Gastrocnemius medialis (tissue), 4 donors: ENCODE results near the gene COX4I1. TPM values are rescaled to one million over a fixed set of nuclear protein-coding genes. Genes with fewer than 3 reads are reported as not detected.

Source experiments
- ATAC-seq, 2 donors: fragments of 150-250 bp; one replicate each; pipeline ENCODE4 v1.9.1; 2016
- DNase-seq, 2 donors: peaks; one replicate each; pipeline ENCODE4 v3.0.0-alpha.2; 2019
- H3K27ac ChIP-seq, 4 donors: fragments of 200-600 bp; sonication (generic); 1 replicate in 1 of 4; 2 replicates in 3 of 4; pipeline ENCODE4 v1.5.1; 2016 to 2018; ENCODE audit warnings: mild to moderate bottlenecking in 2 of 4, moderate library complexity in 1 of 4
- H3K27me3 ChIP-seq, 3 donors: fragments of 200-600 bp; sonication (generic) in 2 of 3; 1 replicate in 1 of 3; 2 replicates in 2 of 3; pipeline versions ENCODE4 v1.5.1 to v1.6.0; 2016 to 2019; ENCODE audit warnings: mild to moderate bottlenecking in 1 of 3, moderate library complexity in 1 of 3
- H3K36me3 ChIP-seq, 2 donors: fragments of 200-600 bp; sonication (generic) in 1 of 2; one replicate each; pipeline ENCODE4 v1.5.1; 2017 to 2018
- H3K4me1 ChIP-seq, 2 donors: fragments of 200-600 bp; sonication (generic) in 1 of 2; one replicate each; pipeline ENCODE4 v1.5.1; 2016 to 2017; ENCODE audit warnings: mild to moderate bottlenecking in 2 of 2
- H3K4me3 ChIP-seq, 4 donors: fragments of 200-600 bp; sonication (generic) in 3 of 4; 1 replicate in 1 of 4; 2 replicates in 3 of 4; pipeline ENCODE4 v1.5.1; 2016 to 2019; ENCODE audit warnings: mild to moderate bottlenecking in 2 of 4
- H3K9me3 ChIP-seq, 3 donors: fragments of 200-600 bp; sonication (generic) in 2 of 3; 1 replicate in 1 of 3; 2 replicates in 2 of 3; pipeline ENCODE4 v1.5.1; 2016 to 2019
- POLR2A ChIP-seq, 2 donors: fragments of 450-650 bp; IDR thresholded peaks; one replicate each; pipeline ENCODE4 v1.6.1; 2017; ENCODE audit warnings: antibody characterized with exemption in 2 of 2, mild to moderate bottlenecking in 2 of 2, moderate library complexity in 2 of 2
- in situ Hi-C, 4 donors: fragments of 200-750 bp; cut with MboI; loops; one replicate each; pipeline versions ENCODE4 v1.15.0 to v1.8.0; 2017; ENCODE audit warnings: low sequenced_read_pairs in 4 of 4
- intact Hi-C: fragments of 100-400 bp; cut with DNase I; formaldehyde crosslinking; loops from one replicate; pipeline ENCODE4 v1.15.1; 2023; ENCODE audit warnings: low total_unique reads
- total RNA-seq, 4 donors: library from RNA; depleted of rRNA; stranded (reverse); fragments of >200 nt; gene quantifications; one replicate each; pipeline versions ENCODE4 v1.1.0 to v1.2.3, GENCODE V29; 2016
- TF ChIP-seq, protein P1 (sequence below), 5 experiments: fragments of 450-650 bp in 3 of 5; fragments of 200-600 bp in 2 of 5; sonication (generic) in 2 of 5; IDR thresholded peaks in 4 of 5; conservative IDR thresholded peaks in 1 of 5; 1 replicate in 4 of 5; 2 replicates in 1 of 5; pipeline ENCODE4 v1.5.1; 2016 to 2019; ENCODE audit warnings: antibody characterized with exemption in 5 of 5, mild to moderate bottlenecking in 3 of 5, moderate library complexity in 3 of 5

COX4I1 gene
- total RNA-seq, 4 donors from 2014 or later, result 666 to 782 (median 689) TPM

DNA sequence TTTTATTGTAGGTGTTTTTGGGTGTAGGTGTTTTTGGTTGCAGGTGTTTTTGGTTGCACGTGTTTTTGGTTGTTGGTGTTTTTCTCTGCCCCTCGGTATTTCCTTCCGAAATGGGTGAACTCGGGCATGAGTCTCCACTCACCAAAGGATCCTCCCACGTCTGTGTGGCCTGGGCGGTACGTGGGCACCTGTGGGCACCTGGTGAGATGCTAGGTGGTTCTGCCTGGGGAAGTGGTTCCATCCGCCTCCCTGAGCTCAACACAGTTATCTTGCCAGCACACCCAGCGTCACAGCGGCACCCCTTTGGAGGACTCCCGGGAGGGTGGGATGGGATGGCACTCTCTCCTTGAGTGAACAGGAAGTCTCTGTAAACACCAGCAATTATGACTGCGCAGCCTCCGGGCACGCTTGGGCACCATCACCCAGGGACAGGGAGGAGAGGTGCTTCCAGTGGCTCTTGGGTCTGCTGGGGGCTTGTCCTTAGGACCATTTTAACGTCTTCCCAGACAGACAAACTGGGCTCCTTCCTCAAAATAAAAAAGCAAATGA, 29.8 kb downstream of the COX4I1 start:
- DNase-seq (no peak), ATAC-seq (no peak)
- Histone ChIP-seq H3K4me3 (no peak overlapping the region), H3K27ac (no peak overlapping the region), H3K36me3 (no peaks in the 10 kb centered on the region), H3K9me3 (no peaks in the 10 kb centered on the region), H3K4me1 (no peaks in the 10 kb centered on the region), H3K27me3 (peaks cover 16 to 22% (median 22%) of the 10 kb centered on the region in 3 donors)
- intact Hi-C loops (no loop called here), in situ Hi-C loops (loop anchor here in 3 of 4 donors (10.0 to 25.0 kb wide), 3 partner anchors 156 to 683 kb away; partner anchors contain the start of gene FOXF1 (in 1 of the 3))
- TF ChIP-seq, protein P1, sequence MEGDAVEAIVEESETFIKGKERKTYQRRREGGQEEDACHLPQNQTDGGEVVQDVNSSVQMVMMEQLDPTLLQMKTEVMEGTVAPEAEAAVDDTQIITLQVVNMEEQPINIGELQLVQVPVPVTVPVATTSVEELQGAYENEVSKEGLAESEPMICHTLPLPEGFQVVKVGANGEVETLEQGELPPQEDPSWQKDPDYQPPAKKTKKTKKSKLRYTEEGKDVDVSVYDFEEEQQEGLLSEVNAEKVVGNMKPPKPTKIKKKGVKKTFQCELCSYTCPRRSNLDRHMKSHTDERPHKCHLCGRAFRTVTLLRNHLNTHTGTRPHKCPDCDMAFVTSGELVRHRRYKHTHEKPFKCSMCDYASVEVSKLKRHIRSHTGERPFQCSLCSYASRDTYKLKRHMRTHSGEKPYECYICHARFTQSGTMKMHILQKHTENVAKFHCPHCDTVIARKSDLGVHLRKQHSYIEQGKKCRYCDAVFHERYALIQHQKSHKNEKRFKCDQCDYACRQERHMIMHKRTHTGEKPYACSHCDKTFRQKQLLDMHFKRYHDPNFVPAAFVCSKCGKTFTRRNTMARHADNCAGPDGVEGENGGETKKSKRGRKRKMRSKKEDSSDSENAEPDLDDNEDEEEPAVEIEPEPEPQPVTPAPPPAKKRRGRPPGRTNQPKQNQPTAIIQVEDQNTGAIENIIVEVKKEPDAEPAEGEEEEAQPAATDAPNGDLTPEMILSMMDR (IDR thresholded peaks at IDR 0.05 in 4 of 5, conservative IDR thresholded peaks at IDR 0.05 in 1 of 5), result no peak
- TF ChIP-seq POLR2A (IDR thresholded peaks at IDR 0.05), result no peak

DNA sequence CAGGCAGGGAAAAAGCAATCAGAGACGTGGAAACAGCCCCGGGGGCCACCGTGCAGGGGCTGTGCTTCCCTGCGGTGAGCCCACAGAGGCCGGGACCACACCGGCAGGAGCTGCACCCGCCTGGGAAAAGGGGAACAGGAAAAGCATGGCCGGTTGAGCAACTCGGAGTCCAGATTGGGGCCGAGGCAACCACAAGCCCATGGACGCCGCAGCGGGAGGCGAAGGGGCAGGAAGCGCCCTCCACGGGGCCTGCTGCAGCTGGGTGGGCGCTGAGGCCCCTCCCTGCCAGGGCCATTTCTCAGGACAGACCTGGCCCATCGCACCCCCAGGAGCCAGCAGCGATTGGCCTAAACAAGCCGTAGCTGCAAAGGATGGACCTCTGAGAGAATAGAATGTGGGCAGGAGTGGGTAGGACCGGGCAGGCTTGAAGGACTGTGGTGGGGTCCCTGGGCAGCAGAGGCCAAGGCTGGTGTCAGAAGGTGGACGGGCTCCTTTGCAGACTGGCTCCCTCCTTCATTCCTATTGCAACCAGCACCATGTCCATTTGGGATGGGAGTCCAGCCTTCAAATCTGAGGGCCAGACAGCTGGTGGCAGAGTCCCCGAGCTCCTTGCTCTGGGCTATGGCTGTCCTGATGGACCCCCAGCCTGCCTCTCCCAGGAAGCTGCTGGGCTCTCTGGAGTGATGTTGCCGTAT, 30.4 kb downstream of the COX4I1 start:
- H3K27me3 ChIP-seq, result peaks cover 16 to 22% (median 22%) of the 10 kb centered on the region in 3 donors
- no peak overlapping the region for H3K27ac ChIP-seq
- intact Hi-C loops (no loop called here), in situ Hi-C loops (loop anchor here in 3 of 4 donors (10.0 to 25.0 kb wide), 3 partner anchors 155 to 682 kb away; partner anchors contain the start of gene FOXF1 (in 1 of the 3))
- DNase-seq (peak; percentile 21 to 40), ATAC-seq (no peak)
- H3K36me3 ChIP-seq, result no peaks in the 10 kb centered on the region
- no peak for TF ChIP-seq POLR2A (IDR thresholded peaks at IDR 0.05)
- TF ChIP-seq, protein P1 (IDR thresholded peaks at IDR 0.05 in 4 of 5, conservative IDR thresholded peaks at IDR 0.05 in 1 of 5), result no peak
- H3K9me3 ChIP-seq, result no peaks in the 10 kb centered on the region
- H3K4me3 ChIP-seq, result no peak overlapping the region
- H3K4me1 ChIP-seq, result no peaks in the 10 kb centered on the region

DNA sequence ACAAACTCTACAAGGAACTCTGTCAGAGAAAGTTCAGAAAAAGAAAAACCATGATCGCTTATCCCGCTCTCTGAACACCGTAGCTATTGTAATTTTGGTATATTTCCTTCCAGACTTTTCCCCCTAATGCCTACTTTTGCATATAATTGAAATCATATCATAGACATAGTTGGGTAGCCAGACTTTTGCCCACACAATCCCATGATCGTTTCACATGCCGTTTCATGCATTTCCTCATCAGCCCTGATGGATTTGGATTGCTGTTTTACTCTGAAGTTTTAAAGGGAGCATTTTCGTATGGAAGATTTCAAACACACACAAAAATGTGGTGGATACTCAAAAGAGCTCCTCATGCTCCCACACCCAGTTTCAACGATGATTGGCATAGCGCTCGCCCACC, 31.3 kb downstream of the COX4I1 start:
- no peaks in the 10 kb centered on the region for H3K36me3 ChIP-seq
- no peaks in the 10 kb centered on the region for H3K4me1 ChIP-seq
- intact Hi-C loops, result no loop called here
- ATAC-seq (no peak), DNase-seq (no peak)
- H3K27me3 ChIP-seq, result peaks cover 18 to 28% (median 22%) of the 10 kb centered on the region in 3 donors
- in situ Hi-C loops, result loop anchor here in 1 of 4 donors (25.0 kb wide), 1 partner anchor 681 kb away; the partner anchor contains the start of gene FOXF1
- H3K9me3 ChIP-seq, result no peaks in the 10 kb centered on the region
- H3K27ac ChIP-seq, result no peak overlapping the region
- no peak for TF ChIP-seq POLR2A (IDR thresholded peaks at IDR 0.05)
- TF ChIP-seq, protein P1 (IDR thresholded peaks at IDR 0.05 in 4 of 5, conservative IDR thresholded peaks at IDR 0.05 in 1 of 5), result no peak
- no peak overlapping the region for H3K4me3 ChIP-seq

DNA sequence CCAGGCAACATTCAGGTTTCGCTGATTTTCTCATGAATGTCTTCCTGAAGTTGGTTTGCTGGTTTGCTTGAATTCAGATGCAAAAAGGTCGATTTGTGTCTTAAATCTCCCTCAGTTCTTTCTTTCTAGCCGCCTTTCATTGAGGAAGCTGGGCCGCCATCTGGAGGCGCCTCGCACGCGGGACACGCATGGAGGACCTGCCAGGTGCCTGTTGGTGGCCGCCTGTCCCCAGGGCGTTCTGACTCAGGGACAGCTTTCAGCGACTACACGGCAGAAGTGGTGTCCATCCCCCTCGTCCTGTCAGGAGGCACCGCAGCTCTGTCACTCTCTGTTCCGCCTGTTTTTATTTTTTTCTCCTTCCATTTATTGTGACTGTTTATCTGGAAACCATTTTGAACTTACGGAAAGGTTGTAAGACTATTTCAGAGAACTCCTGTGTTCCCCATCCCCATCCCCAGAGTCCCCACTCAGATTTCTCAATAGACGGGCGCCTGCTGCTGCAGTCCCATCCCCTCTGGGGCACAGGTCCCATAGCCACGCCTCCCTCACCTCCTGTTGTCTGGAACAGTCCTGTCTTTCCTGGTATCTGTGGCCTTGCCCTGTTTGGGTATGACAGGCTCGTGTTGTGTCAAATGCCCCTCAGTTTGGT, 33.2 kb downstream of the COX4I1 start:
- intact Hi-C loops (no loop called here), in situ Hi-C loops (loop anchor here in 1 of 4 donors (25.0 kb wide), 1 partner anchor 680 kb away; the partner anchor contains the start of gene FOXF1)
- Histone ChIP-seq H3K27ac (no peak overlapping the region), H3K4me1 (no peaks in the 10 kb centered on the region), H3K27me3 (peaks cover 24 to 35% (median 28%) of the 10 kb centered on the region in 3 donors), H3K4me3 (no peak overlapping the region), H3K36me3 (no peaks in the 10 kb centered on the region), H3K9me3 (no peaks in the 10 kb centered on the region)
- TF ChIP-seq, protein P1 (IDR thresholded peaks at IDR 0.05 in 4 of 5, conservative IDR thresholded peaks at IDR 0.05 in 1 of 5), result no peak
- no peak for TF ChIP-seq POLR2A (IDR thresholded peaks at IDR 0.05)
- ATAC-seq (no peak), DNase-seq (no peak)
